HG02884 (cell line): ENCODE data around the gene STX16.
"Not testable (repeated sequence)": the region's sequence is repeated elsewhere in the genome, so short reads cannot be mapped to it uniquely, and the experiment has no call there.

Experiments
- ATAC-seq: cut with Tn5 transposase; IDR thresholded peaks from one replicate; pipeline ENCODE4 v1.9.1; 2021; ENCODE audit warnings: mild to moderate bottlenecking, moderate library complexity; ENCODE audit not compliant: unreplicated experiment

The STX16 gene

GRCh38 chr20:58720890-58721289 lies 69.8 kb downstream of the STX16 start:
- no peak for ATAC-seq

DNA sequence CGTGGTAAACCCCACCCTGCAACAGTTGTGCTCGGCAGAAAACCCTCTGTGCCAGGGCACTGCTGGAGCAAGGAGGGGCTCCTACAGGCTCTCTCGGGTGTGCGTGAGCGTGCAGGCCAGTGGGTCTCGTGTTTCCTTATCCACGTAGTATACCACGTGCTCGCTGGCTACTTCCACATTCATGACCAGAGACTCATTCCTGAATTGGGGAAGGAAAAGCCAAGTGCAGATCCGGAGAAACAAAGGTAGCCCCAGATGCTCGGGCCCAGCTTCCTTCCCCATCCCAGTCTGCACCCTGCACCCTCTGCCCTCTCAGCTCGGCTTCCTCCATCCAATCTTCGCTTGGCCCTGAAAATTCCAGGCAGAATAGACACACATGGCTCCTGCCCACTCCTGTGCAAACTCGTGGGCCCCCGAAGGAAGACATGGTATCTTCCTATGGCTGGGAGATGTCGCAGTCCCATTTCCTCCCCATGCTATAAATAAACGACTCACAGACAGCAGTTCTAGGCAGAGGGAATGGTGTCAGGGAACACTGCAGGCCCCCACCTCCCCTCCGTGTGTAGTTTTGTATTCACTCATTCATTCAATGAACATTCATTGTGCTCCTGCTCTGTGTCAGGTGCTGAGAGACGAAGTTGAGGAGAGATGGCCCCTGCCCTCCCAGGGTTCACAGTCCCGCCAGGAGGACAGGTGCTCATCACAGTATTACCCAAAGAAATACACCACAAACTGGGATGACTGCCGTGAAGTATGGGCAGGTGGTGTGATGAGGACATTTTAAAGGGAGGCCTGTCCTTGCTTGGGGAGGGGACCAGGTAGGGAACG lies 71.1 kb downstream of the STX16 start:
- ATAC-seq: no peak

DNA sequence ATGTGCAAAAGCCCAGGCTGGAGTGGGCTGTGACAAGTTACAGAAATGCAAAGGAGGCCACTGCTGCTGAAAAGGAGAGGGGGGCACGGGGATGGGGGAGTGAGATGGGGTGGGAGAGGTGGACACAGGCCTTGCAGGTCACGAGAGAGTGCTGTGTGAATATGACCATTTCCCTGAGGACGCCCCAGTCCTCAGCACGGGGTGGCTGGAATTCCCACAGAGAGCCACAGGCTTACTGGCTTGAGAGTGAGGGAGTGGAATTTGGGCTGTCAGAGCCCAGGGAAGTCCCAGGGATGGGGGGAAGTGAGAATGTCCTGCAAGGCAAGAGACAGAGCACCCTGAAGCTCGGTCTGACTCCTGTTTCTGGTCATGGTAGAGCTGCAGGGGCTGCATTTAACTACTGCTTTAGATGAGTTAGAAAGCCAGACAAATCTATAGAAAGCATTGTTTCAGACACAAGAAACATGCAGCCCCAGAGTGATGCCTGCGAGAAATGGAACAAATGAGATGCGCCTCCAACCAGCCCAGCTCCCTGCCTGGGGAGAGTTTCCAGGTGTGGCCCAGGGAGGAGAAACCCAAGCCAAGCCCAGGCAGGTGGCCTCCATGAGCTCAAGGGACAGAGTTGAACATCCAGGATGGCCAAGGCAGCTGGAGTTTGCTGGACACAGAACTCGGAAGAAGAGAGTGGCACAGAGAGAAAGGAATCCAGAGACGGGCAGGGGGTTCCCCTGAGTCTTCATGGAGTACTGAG lies 72.0 kb downstream of the STX16 start:
- no peak for ATAC-seq

- no peak for ATAC-seq
Observed at GRCh38 chr20:58723628-58723984, 72.5 kb downstream of the STX16 start.

- ATAC-seq: not testable (repeated sequence)
Observed at GRCh38 chr20:58726156-58726555, 75.1 kb downstream of the STX16 start.
